Measurements from ENCODE around the gene MAN2A1.

The MAN2A1 gene

GRCh38 chr5:109784687-109785086, 95.0 kb downstream of the MAN2A1 start:
- Histone ChIP-seq H3K27me3 (ENCODE audit: insufficient read depth, low read length) (no peaks in the 10 kb centered on the region), H3K9ac (ENCODE audit: low read length) (no peak overlapping the region), H3F3A (ENCODE audit: insufficient read depth, low read length) (no peaks in the 10 kb centered on the region), H4K20me1 (ENCODE audit: insufficient read depth, low read length) (no peaks in the 10 kb centered on the region), H3K79me2 (ENCODE audit: insufficient read depth, low read length) (no peaks in the 10 kb centered on the region), H3K4me1 (ENCODE audit: insufficient read depth, low read length, severe bottlenecking) (no peaks in the 10 kb centered on the region), H3K9me2 (ENCODE audit: low read depth, low read length) (no peaks in the 10 kb centered on the region), H3K4me2 (ENCODE audit: low read length) (no peak overlapping the region), H3K9me3 (ENCODE audit: low read length) (no peaks in the 10 kb centered on the region), H3K4me3 (ENCODE audit: low read depth, low read length, poor library complexity, severe bottlenecking) (no peak overlapping the region), H2AFZ (ENCODE audit: low read length) (no peak overlapping the region), H3K27ac (ENCODE audit: low read depth, low read length, poor library complexity, severe bottlenecking) (no peak overlapping the region), H3K36me3 (ENCODE audit: insufficient read depth, low read length) (peaks cover 47% of the 10 kb centered on the region)
- no peak for TF ChIP-seq EZH2 (IDR thresholded peaks at IDR 0.05; ENCODE audit: borderline replicate concordance, low read length)
- no peak for TF ChIP-seq CTCF (IDR thresholded peaks at IDR 0.05; ENCODE audit: low read length)

DNA sequence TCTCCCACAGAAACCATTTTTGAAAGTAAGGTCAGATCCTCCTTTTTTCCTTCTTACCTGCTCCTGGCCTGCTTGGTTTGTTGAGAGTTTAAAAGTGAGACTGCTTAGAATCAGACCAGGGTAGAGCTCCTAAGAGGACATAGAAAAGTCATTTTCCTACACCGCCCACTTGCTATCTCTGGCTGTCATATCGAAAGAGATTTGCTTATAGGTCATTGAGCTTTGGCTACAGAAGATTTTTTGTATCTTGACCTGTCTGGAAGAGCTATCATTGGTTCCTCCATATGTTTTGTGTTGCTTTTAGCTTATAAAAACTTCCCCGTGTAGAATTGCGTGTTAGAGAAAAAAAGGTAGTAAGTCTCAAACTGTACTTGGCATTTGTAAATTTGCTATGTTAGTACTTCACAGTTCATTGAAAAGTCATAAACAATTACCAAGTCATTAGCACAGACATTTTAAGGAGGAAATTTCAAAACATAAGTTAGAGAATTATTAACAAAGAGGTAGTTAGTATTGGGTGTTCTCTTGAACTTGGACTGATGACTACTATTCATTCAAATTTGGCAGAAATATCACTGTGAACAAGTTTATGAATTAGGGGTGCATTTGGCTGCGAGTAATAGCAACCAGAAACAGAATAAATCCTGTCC, 96.6 kb downstream of the MAN2A1 start:
- Histone ChIP-seq H3F3A (ENCODE audit: insufficient read depth, low read length) (no peaks in the 10 kb centered on the region), H3K79me2 (ENCODE audit: insufficient read depth, low read length) (no peaks in the 10 kb centered on the region), H3K9me3 (ENCODE audit: low read length) (0 out of 2 replicates have a peak, but pooled peaks cover 2% of the 10 kb centered on the region), H2AFZ (ENCODE audit: low read length) (no peak overlapping the region), H3K27me3 (ENCODE audit: insufficient read depth, low read length) (no peaks in the 10 kb centered on the region), H3K27ac (ENCODE audit: low read depth, low read length, poor library complexity, severe bottlenecking) (no peak overlapping the region), H3K9ac (ENCODE audit: low read length) (no peak overlapping the region), H3K4me3 (ENCODE audit: low read depth, low read length, poor library complexity, severe bottlenecking) (no peak overlapping the region), H3K4me2 (ENCODE audit: low read length) (no peak overlapping the region), H4K20me1 (ENCODE audit: insufficient read depth, low read length) (no peaks in the 10 kb centered on the region), H3K4me1 (ENCODE audit: insufficient read depth, low read length, severe bottlenecking) (no peaks in the 10 kb centered on the region), H3K9me2 (ENCODE audit: low read depth, low read length) (no peaks in the 10 kb centered on the region), H3K36me3 (ENCODE audit: insufficient read depth, low read length) (peaks cover 46% of the 10 kb centered on the region)
- no peak for TF ChIP-seq EZH2 (IDR thresholded peaks at IDR 0.05; ENCODE audit: borderline replicate concordance, low read length)
- TF ChIP-seq CTCF (IDR thresholded peaks at IDR 0.05; ENCODE audit: low read length): no peak

GRCh38 chr5:109788596-109788995, 98.9 kb downstream of the MAN2A1 start:
- Histone ChIP-seq H3K4me1 (ENCODE audit: insufficient read depth, low read length, severe bottlenecking) (no peaks in the 10 kb centered on the region), H3K79me2 (ENCODE audit: insufficient read depth, low read length) (no peaks in the 10 kb centered on the region), H3K27me3 (ENCODE audit: insufficient read depth, low read length) (no peaks in the 10 kb centered on the region), H3F3A (ENCODE audit: insufficient read depth, low read length) (no peaks in the 10 kb centered on the region), H2AFZ (ENCODE audit: low read length) (no peak overlapping the region), H3K4me2 (ENCODE audit: low read length) (no peak overlapping the region), H3K4me3 (ENCODE audit: low read depth, low read length, poor library complexity, severe bottlenecking) (no peak overlapping the region), H3K9ac (ENCODE audit: low read length) (no peak overlapping the region), H3K27ac (ENCODE audit: low read depth, low read length, poor library complexity, severe bottlenecking) (no peak overlapping the region), H3K9me2 (ENCODE audit: low read depth, low read length) (no peaks in the 10 kb centered on the region), H3K36me3 (ENCODE audit: insufficient read depth, low read length) (peaks cover 53% of the 10 kb centered on the region), H3K9me3 (ENCODE audit: low read length) (peaks cover 11% of the 10 kb centered on the region), H4K20me1 (ENCODE audit: insufficient read depth, low read length) (no peaks in the 10 kb centered on the region)
- TF ChIP-seq CTCF (IDR thresholded peaks at IDR 0.05; ENCODE audit: low read length) (no peak), EZH2 (IDR thresholded peaks at IDR 0.05; ENCODE audit: borderline replicate concordance, low read length) (no peak)
